OCI-M1 (cell line): ENCODE data around the gene CTSF.
"Not testable (repeated sequence)": the region's sequence is repeated elsewhere in the genome, so short reads cannot be mapped to it uniquely, and the experiment has no call there.

Experiments
- DNase-seq: peaks from one replicate; lab custom pipeline; 2025; lab: John Stamatoyannopoulos, UW

CTSF gene

GRCh38 chr11:66568124-66568916, at the start of gene CTSF:
Gene CTSF (minus strand): TSS chr11:66568606. CDS start chr11:66568486, 120 bp downstream.
- DNase-seq, result peak; percentile 89

- no peak for DNase-seq
These were observed 48.9 kb upstream of the CTSF start for GRCh38 chr11:66617155-66617834.

GRCh38 chr11:66616379-66617154, 48.2 kb upstream of the CTSF start, which contains the start of gene RBM14:
Gene RBM14 (plus strand): TSS chr11:66616630. CDS start chr11:66616721, 91 bp downstream.
- peak; percentile 99 for DNase-seq

- DNase-seq, result no peak
These were observed 45.7 kb upstream of the CTSF start for GRCh38 chr11:66614073-66614472.

- DNase-seq, result no peak
These were observed 44.1 kb upstream of the CTSF start for GRCh38 chr11:66612458-66612857.

GRCh38 chr11:66609721-66610617, 41.6 kb upstream of the CTSF start:
- peak; percentile 24 for DNase-seq

- no peak for DNase-seq
These were observed 38.9 kb upstream of the CTSF start for GRCh38 chr11:66607126-66607834.

- not testable (repeated sequence) for DNase-seq
These were observed 38.2 kb upstream of the CTSF start for GRCh38 chr11:66606608-66607007.

GRCh38 chr11:66604155-66604554, 35.7 kb upstream of the CTSF start:
- peak; percentile 31 for DNase-seq

- DNase-seq, result no peak
These were observed 34.7 kb upstream of the CTSF start for GRCh38 chr11:66603072-66603471.

GRCh38 chr11:66600631-66601233, 32.3 kb upstream of the CTSF start:
- no peak for DNase-seq

- DNase-seq, result no peak
These were observed 31.8 kb upstream of the CTSF start for GRCh38 chr11:66600219-66600618.

GRCh38 chr11:66598993-66599392, 30.6 kb upstream of the CTSF start:
- DNase-seq, result no peak

- peak; percentile 61 for DNase-seq
These were observed 27.0 kb upstream of the CTSF start for GRCh38 chr11:66595245-66595904.

GRCh38 chr11:66593650-66594049, 25.2 kb upstream of the CTSF start:
- no peak for DNase-seq

GRCh38 chr11:66593303-66593635, 24.9 kb upstream of the CTSF start:
- DNase-seq, result no peak

GRCh38 chr11:66592457-66593302, 24.3 kb upstream of the CTSF start, which contains the start of the genes CCDC87 and CCS:
Gene CCDC87 (minus strand): TSS chr11:66593063. CDS start chr11:66593015, 48 bp downstream.
Gene CCS (plus strand): TSS chr11:66593185. CDS start chr11:66593262, 77 bp downstream.
- DNase-seq, result peak; percentile 96

- no peak for DNase-seq
These were observed 22.8 kb upstream of the CTSF start for GRCh38 chr11:66591175-66591574.
